Stimulated activated CD4-positive, alpha-beta T cell treated with anti-CD3 and anti-CD28 coated beads, Interleukin-12 subunit alpha, Interleukin-12 subunit beta, amount 100 ng/mL, for 4 hours (primary cell): ENCODE results near the gene BPIFB6.
"Not testable (repeated sequence)": the region's sequence is repeated elsewhere in the genome, so short reads cannot be mapped to it uniquely, and the experiment has no call there.

Experiments used
- DNase-seq: peaks from one replicate; pipeline ENCODE4 v3.0.0-alpha.2; 2020

BPIFB6 gene

DNA sequence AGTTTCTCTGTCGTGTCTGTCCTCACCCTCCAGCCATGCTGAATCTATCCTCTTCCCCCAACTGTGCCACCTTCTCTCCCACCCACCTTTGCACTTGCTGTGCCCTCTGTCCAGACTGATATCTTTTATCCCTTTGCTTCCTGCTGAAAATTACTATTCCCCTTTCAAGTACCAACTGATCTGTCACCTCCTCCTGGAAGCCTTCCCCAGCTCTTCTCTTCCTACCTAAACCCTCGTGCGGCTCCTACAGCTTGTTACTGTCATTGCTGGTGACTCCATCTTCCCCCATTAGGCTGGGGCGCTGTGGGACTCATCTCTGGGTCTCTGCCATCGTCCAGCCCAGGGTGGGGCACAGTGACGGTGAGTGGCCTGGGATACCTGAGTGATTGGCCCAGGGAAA lies 1.1 kb downstream of the BPIFB6 start:
- no peak for DNase-seq

DNA sequence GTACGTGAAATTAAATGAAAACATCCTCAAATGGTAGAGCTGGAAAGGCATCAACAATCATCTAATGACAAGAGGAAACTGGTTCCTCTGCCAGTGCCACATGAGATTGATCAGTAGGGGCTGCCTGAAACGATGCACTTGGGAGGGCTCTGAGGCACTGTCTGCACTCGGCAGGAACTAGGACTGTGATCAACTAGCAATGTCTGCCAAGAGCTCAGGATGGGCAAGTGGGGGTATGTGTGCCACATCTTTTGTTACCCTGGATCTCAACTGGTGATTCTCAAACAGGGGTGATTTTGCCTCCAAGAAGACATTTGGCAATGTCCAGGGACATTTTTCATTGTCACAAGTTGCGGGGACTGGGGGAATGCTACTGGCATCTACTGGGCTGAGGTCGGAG lies 1.9 kb downstream of the BPIFB6 start:
- no peak for DNase-seq

DNA sequence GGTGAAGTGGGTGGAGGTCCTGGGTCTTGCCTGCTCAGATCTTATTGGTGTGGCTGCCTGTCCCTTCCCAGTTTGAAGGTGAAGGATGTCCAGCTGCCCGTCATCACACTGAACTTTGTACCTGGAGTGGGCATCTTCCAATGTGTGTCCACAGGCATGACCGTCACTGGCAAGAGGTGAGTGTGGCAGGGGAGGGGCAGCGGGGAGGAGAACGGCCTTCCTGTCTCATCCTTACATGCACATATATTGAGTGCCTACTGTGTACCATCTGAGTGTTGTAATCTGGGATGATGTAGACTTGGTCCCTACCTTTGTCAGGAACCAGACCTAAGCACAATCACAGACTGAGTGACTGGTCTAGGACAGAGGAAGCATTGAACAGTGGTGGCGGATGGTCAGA lies 2.7 kb downstream of the BPIFB6 start:
- DNase-seq: no peak

DNA sequence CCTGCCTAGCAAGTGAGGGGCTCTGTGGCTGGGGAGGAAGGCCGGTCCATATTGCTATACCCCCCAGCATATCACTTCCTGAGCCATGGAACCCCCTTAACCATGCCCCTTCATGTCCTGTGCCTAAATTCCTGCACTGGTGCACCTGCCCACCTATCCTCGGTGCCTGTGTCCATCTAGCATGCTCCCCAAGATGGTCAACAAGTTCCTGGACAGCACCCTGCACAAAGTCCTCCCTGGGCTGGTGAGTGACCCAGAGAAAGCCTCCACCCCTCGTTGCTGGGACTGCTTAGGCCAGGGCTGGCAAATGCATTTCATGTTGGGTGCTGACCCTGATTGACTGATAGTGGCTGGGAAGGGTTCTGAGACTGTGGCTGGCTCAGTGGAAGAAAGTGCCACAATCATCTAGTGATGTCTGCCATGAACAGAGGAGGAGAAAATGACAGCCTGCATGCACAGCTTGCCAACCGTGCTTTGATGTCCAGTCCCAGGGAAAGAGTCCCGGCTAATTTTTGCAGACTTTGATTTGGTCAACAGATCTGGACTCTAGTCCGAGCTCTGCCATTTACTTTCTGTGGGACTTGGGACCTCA lies 3.5 kb downstream of the BPIFB6 start:
- no peak for DNase-seq

DNA sequence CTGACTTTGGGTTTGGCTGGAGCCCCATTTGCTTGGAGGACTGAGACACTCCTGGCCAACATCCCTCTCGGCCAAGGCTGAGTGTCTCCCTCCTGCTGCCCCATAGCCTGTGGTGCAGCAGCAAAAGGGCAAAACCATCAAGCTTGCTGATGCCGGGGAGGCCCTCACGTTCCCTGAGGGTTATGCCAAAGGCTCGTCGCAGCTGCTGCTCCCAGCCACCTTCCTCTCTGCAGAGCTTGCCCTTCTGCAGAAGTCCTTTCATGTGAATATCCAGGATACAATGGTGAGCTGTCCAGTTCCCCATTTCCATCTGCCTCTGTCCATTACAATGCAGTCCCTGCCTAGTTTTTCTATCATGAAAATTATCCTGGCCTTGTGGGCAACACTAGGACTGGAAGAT lies 6.0 kb downstream of the BPIFB6 start:
- DNase-seq: no peak

DNA sequence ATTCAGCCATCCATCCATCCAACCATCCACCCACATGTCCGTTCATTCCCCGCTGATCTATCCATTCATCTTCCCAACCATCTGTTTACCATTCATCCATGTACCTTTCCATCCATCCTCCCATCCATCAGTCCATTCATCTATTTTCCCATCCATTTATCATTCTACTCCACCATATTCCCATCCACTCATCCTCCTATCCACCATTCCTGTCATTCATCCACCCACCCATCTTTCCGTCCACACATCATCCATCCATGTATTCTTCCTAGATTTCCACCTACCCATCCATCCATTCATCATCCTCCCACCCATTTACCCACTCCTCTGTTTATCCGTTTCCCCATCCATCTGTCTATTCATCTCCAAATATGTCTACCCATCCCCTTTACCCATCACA lies 6.8 kb downstream of the BPIFB6 start:
- no peak for DNase-seq

DNA sequence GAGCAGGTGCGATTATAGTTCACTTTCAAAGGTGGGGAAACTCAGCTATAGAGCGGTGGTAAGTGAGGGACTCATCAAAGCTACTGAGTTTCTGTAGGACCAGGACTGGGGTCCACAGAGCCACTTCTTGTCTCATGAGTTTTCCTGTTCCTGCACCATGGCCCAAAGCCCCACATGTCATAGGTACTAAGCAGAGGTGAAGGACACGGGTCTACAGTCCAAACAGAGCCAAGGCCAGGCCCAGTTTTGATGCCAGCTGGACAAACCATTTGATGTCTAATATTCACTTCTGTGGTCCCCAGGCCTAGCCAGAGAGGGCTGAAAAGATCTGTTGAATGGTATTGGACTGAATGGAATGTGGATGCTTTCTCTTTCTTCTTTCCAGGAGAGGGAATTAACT lies 11.0 kb downstream of the BPIFB6 start:
- DNase-seq: no peak

DNA sequence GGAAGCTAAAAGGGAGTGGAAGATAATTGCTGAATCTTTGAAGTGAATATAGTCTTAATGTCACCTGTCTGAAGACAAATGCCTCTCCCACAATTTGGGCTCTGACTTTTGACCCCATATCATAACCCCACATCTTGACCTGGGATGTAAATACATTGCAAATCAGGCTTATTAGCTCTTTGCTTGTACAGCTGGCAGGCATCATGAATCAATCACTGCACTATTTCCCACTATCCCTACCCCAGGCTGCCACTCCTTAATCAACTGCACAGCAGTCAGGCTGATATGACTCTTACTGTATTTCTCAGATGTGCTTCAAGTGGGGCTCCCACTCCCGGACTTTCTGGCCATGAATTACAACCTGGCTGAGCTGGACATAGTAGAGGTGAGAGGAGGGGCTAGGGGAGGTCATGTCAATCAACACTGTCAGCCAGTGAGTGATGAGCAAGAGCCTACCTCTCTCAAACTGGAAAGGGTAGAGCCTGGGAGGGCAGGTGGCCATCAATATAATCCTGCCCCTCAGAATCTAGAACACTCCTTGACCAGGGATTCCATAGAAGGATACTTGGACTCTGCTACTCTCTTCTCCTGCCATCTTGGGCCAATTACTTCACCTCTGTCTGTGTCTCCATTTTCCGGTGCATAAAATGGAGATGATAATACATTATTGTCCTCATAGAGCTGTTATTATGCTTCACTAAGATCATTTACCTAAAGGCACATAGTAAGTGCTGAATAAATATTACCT lies 11.7 kb downstream of the BPIFB6 start:
- DNase-seq: no peak

DNA sequence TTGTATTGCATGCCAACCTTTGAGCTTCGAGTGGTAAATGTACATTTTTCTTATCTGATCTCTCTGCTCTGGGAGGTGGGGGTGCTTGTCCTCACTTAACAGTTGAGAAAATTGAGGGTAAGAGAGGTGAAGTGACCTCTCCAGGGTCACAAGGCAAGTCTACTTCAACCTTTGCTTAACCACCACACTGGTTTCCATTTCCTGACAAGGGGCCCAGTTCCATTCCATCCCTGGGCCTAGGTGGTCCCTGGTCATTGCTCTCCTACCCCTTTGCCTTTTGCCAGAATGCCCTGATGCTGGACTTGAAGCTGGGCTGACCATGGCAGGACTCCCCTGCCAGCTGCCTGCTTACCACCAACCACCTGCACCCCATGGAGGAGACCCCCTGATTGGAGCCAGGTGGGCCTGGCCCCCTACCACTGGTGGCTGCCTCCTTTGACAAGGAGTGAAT lies 12.3 kb downstream of the BPIFB6 start:
- no peak for DNase-seq

DNA sequence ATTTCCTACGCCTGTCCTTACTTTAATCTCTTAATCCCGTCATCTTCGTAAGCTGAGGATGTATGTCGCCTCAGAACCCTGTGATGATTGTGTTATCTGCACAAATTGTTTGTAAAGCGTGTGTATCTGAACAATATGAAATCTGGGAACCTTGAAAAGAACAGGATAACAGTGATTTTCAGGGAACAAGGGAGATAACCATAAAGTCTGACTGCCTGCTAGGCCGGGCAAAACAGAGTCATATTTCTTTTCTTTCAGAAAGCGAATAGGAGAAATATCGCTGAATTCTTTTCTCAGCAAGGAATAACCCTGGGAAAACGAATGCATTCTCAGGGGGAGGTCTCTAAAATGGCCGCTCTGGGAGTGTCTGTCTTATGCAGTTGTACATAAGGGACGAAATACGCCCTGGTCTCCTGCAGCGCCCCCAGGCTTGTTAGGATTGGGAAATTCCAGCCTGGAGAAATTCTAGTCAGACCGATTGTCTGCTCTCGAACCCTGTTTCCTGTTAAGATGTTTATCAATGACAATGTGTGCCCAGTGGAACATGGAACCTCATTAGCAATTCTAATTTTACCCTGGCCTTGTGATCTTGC lies 13.8 kb downstream of the BPIFB6 start:
- DNase-seq: not testable (repeated sequence)

DNA sequence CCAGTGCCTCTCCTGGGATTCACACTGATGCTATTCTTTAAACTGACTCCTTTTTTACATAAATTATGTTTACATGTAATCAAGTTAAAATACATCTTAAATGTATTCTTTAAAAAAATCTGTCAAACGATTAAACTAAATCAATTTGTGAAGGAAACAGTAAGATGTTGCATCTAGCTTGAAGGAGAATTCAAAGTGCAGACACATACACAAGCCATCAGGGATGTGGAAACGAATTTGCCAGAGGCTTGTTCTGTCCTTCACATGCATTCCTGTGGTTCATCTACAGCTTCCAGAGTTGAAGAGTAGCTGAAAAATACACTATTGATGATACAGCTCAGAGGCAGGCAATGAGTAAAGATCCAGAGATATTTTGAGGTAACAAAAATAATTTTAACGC lies 15.0 kb downstream of the BPIFB6 start:
- no peak for DNase-seq

DNA sequence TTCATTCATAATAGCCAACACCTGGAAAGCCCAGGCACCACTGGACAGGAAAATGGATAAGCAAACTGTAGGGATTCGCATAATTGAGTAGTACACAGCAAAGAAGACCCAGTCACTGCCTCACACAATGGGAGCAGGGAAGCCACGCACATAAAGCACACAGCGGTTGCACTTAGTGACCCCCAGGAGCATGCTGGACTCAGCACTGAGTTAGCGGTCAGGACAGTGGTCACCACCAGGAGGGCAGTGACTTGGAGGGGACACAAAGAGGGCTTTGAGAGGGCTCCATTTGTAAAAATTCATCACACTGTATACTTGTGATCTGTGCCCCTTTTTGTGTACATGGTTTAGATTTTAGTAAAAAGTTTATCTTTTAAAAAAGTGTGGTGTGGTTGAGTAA lies 19.9 kb downstream of the BPIFB6 start:
- DNase-seq: no peak

DNA sequence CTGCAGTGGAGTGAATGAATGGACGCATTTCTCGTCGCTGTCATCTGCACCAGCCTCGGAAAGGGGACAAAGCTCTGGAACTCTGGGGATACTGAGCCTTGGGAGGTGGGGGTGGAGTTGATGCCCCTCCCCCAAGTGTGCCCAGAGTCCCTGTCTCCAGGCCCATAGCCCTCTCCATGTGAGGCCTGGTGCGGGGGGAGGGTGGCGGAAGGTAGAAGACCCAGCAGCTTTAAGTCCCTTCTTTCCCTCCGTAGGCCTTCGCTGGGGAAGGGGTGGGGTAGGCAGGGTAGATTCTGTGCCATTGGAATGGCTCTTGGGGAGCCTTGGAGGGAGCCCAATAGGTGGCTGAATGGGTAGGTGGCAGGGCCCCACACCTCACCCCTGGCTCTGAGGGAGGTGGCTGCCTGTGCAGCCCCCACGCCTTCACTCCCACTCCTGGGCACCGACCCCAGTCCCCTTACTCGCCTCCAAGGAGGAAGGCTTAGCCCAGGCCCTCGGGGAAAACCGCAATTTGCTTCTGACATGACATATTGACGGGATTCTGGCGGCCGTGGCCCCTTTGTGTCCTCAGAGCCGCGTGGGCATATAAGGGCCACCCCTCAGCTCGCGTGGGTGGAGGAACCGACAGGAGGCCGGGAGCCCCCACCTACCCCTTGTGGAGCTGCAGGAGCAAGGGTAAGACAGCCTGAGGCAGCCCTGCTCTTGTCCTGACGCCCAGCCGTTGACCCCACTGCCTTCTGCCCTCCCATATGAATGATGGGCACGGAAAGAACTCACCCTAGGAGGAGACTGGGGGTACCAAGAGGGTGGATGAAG lies 22.1 kb downstream of the BPIFB6 start, which contains the start of gene BPIFB3:
TSS of gene BPIFB3 (plus strand) at position 613 of the 816 bp plus-strand sequence. CDS start 1,533 bp downstream, outside the sequence.
- no peak for DNase-seq

DNA sequence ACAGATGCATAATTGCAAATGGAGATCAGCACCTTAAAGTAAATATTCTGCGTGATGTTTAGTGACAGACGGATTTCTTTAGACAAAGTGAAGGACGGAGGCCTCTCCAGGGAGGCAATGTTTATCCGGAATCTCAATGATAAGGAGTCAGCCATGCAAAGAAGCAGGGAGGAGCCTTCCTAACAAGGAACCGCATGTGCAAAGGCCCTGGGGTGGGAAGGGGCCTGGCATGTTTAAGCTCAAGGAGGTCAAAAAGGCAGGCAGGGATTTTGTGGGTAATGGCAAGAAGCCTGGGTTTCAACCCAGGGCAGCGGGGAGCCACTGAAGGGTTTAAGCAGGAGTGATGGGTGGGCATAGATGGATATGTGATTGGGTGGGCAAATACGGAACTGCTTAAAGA lies 22.9 kb downstream of the BPIFB6 start:
- DNase-seq: no peak

DNA sequence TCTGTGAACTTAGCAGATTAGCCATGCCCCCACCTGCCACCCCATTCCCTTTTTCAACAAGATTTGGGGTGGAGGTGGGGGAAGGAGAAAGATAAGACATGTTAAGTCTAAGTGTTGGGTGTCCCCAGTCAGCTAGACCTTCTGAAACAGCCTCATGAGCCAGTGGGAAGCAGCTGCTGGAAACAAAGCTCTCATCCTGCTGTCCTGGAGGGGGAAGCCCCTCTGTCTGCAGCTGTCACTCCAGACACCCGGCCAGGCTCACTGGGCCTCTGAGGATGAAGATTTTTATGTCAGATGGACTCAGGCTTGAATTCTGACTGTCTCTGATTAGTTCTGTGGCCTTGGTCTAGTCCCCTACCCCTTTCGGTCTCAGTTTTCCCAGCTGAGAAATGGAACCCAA lies 23.3 kb downstream of the BPIFB6 start:
- DNase-seq: no peak

DNA sequence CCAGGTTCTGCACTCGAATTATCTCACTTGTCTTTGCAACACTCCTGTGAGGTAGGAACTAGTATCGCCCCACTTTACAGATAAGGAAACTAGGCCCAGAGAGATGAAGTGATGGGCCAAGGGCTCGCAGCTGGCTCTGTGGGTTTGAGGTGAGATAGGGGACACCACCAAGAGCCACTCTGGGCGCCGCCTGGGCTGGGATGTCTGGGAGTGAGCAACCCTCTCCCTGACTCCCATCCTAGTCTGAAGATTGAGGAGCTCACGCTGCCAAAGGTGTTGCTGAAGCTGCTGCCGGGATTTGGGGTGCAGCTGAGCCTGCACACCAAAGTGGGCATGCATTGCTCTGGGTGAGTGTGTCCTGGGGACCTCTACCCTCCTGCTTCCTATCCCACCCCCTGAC lies 27.7 kb downstream of the BPIFB6 start:
- DNase-seq: no peak

DNA sequence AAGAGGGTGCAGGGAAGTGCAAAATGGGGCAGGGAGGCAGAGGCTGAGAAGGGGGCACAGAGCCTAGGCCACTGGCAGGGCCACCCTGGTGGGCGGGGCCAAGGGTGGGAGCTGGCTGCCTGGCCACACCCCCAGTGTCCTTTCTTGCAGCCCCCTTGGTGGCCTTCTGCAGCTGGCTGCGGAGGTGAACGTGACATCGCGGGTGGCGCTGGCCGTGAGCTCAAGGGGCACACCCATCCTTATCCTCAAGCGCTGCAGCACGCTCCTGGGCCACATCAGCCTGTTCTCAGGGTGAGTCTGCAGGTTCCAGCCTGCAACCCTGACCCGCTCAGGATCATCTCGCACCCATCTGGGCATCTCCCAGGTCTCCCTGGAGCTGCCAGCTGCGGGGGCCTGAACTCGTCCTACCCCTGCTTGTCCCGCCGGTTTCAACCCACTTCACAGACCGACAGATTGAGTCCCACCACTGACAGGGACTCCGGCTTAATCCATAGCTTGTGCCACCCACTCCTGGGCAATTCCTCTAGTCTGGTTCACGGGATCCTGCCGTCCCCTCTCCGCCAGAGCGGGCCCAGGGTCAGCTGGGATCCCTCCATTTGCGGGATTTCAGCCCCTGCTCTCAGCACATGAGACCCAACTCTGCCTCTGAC lies 28.4 kb downstream of the BPIFB6 start:
- DNase-seq: no peak

DNA sequence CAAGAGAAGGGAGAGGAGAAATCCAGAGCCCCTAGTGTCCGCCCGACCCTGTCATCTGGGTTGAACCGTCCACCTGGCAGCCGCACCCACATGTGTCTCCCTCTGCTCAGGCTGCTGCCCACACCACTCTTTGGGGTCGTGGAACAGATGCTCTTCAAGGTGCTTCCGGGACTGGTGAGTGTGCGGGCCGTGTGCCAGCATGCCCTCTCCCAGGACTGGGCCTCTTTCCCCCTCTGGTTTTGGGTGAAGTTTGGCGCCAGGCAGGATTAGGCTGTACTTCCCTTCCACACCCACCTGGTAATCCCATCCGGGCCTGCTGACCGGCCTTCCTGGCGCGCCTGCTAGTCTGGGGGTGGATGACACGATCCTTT lies 30.2 kb downstream of the BPIFB6 start:
- no peak for DNase-seq

DNA sequence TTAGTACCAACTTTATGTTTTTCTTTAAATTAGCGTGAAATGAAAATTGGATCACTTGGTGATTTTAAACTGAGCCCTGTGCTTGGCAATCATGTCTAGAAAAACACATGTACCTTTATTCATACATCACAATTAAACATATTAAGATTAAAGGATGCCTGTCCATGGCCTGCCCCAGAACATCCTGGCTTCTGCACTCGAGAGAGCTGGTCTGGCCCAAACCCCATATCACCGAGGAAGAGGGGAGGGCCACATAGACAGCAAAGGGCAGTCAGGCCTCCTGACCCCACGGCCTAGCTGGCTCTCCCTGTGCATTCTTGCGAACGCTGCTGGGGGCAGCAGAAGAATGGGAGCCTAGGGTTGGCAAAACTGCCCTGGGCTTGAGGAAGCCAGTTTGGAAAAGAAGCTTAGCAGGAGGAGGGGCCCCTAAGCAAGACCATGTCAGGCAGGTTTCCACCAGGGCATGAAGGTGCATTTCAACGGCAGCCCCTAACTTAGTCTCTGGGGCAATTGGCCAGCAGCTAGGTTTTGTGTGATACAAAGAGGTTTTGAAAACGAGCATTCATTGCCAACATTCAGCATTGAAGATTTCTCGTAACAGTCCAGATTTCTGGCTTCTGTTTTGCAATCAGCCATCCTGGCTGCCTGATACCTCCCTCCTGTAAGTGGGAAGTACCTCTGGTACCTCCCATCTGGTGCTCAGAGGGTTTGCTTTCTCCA lies 30.8 kb downstream of the BPIFB6 start:
- DNase-seq: no peak

DNA sequence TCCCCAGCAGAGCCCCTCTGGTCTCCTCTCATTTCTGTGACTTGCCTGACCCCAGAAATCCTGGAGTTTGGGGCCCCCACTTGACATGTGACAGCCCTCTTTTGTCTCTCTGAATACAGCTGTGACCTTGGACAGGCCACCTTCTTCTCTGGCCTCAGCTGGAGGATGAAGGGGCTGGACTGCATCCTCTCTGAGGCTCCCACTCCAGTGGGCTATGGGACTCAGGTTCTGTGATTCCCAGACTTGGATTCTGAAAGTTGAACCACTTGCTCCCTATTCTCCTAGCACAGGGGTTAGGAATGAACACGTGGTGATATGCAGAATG lies 31.3 kb downstream of the BPIFB6 start:
- DNase-seq: no peak

DNA sequence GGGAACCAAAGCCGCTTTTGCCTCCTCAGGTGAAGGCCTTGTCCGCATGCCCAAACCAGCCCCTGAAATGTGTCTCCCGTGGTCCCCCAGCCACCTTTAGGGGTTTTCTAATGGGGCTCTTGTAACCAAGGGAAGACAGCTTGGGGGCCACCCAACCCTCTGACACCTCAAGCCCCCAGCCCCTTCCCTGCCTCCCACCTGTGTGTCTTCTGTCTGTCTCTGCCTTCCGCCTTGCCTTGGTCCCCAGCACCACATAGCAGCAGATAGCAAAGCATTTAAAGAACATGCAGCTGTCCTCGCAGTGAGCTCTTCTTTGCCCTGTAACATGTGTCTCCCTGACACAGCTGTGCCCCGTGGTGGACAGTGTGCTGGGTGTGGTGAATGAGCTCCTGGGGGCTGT lies 31.8 kb downstream of the BPIFB6 start:
- no peak for DNase-seq

DNA sequence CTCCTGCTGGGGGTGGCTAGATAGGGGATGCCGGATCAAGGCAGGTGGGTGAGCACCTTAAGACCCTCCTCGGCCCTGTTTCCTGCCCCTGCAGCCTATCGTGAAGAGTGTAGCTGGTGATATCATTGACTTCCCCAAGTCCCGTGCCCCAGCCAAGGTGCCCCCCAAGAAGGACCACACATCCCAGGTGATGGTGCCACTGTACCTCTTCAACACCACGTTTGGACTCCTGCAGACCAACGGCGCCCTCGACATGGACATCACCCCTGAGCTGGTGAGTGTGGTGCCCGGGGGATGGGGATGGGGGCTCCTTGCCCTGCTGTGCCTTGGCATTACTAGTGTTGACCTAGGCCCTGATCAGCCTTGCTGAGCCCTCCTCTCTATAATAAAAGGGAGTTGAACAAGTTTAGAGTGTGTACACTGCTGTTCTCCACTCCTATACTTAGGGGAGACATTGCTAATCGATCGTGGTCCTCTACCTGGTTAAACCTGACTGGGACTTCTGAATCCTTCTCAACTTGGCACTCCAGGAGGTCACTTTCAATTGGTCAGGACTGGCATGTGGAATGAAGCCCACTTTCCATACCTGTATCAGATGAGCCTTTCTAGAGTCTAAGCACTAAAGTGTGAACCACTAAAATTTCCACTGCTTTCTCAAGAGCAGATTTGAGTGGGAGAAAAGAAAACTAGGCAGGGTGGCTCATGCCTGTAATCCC lies 33.3 kb downstream of the BPIFB6 start:
- no peak for DNase-seq
